HG03457 (cell line): Measurements from ENCODE around the gene OR6Q1.
"Not testable (repeated sequence)": the region's sequence is repeated elsewhere in the genome, so short reads cannot be mapped to it uniquely, and the experiment has no call there.

ENCODE experiments used
- ATAC-seq: cut with Tn5 transposase; IDR thresholded peaks from one replicate; pipeline ENCODE4 v1.9.1; 2021; ENCODE audit warnings: moderate number of reproducible peaks; ENCODE audit not compliant: unreplicated experiment

The OR6Q1 gene, protein sequence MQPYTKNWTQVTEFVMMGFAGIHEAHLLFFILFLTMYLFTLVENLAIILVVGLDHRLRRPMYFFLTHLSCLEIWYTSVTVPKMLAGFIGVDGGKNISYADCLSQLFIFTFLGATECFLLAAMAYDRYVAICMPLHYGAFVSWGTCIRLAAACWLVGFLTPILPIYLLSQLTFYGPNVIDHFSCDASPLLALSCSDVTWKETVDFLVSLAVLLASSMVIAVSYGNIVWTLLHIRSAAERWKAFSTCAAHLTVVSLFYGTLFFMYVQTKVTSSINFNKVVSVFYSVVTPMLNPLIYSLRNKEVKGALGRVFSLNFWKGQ

DNA sequence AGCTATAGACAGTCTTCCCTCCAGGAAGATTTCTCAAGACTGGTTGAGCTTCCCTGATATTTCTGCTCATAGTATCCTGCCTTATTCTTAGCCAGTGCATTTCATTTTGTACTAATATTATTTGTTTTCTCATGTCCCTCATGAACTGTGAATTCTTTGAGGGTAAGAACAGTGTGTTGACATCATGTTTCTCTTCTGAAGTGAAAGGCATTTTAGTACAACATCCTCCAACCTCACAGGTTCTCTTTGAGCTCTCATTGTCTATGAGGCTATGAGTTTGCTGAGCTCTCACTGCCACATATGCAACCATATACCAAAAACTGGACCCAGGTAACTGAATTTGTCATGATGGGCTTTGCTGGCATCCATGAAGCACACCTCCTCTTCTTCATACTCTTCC lies at the start of gene OR6Q1:
OR6Q1 (plus strand) TSS at position 301 of the 400 bp plus-strand sequence; CDS start at position 301, 0 bp downstream.
- no peak for ATAC-seq

DNA sequence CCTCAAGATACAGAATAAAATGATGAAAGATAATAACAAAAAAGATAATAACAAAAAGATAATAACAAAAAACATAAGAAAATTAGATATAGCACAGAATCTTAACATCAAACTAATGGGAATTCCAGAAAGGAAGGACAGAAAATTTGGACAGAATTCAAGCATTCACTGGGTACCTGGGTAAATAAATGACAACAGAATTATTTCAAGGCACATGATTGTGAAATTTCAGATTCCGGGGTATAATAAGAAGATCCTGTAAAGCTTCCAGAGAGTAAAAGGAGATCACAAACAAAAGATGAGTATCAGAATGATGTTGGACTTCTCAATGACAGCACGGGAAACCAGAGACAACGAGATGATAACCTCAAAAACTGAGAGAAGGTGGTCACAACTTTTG lies 49.2 kb upstream of the OR6Q1 start:
- no peak for ATAC-seq

DNA sequence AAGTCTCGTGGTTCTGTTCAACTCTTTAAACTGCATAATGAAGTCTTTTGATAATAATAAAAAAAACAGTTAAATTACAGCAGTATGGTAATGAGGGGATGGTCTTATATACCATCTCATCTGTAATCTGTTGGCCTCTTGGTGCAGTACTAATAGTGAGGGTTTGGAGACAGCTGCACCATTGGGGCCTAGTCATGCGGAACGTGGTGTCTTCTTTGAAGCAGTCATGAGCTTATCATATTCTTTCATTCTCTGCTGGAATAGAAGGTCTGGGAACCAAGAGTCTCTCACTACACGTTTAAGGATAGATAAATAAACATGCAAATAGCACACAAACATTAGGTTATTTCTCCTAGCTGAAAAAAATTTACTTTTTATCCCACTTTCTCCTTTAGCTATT lies 48.0 kb upstream of the OR6Q1 start:
- no peak for ATAC-seq

DNA sequence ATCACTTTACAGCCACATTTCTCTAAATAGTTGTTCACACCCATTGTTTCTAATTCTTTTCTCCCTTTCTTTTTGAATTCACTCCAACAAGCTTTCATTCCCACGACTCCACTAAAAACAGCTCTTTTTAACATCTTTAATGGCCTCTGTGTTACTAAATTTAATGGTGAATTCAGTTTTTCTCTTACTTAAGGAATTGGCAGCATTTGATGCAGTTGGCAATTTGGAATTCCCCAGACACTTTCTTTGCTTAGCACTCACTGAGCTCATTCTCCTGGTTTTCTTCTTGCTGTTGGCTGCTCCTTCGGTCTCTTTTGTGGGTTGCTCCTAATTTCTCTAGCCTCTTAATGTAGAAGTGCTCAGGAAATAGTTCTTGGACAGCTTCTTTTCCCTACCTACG lies 47.6 kb upstream of the OR6Q1 start:
- no peak for ATAC-seq

DNA sequence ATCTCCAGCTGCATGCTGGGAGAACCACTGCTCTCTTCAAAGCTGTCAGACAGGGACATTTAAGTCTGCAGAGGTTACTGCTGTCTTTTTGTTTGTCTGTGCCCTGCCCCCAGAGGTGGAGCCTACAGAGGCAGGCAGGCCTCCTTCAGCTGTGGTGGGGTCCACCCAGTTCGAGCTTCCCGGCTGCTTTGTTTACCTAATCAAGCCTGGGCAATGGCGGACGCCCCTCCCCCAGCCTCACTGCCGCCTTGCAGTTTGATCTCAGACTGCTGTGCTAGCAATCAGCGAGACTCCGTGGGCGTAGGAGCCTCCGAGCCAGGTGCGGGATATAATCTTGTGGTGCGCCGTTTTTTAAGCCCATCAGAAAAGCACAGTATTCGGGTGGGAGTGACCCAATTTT lies 31.2 kb upstream of the OR6Q1 start:
- ATAC-seq: not testable (repeated sequence)

DNA sequence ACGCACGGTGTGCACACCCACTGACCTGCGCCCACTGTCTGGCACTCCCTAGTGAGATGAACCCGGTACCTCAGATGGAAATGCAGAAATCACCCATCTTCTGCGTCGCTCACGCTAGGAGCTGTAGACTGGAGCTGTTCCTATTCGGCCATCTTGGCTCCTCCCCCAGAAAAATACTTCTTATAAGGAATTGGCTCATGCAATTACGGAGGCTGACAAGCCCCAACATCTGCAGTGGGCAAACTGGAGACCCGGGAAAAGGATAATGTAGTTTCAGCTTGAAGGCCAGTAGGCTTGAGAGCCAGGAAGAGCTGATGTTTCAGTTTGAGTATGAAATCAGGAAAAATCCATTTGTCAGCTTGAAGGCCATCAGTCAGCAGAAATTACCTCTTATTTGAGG lies 30.7 kb upstream of the OR6Q1 start:
- not testable (repeated sequence) for ATAC-seq

DNA sequence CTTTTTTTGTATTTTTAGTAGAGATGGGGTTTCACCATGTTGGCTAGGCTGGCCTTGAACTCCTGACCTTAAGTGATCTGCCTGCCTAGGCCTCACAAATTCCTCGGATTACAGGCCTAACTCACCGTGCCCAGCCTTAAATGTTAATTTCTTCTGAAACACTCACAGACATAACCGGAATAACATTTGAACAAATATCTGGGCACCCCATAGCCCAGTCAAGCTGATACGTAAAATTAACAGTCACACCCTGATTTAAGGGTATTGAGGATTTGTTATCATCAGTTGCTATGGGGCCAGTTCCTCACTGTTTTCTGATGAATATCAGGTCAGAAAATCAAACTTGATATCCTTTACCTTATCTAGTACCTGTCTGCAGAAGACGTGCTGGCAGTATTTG lies 30.1 kb upstream of the OR6Q1 start:
- no peak for ATAC-seq

DNA sequence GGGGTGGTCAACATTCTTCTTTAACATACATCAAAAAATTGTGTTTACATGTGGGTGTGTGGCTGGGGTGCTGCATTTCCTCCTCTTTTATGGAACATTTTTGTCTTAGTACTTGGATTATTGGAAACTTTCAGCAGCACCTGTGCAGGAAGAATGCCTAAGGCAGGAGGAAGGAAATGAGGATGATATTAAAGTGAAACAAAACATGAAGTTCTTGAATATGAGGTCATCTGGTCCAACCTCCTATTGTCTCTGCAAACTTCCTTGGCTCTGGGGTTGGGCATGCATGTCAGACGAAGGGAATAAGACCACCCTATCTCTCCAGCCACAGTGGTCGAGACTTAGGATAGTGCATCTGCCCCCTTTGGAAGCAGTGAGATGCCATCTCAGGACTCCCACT lies 27.7 kb upstream of the OR6Q1 start:
- ATAC-seq: no peak

DNA sequence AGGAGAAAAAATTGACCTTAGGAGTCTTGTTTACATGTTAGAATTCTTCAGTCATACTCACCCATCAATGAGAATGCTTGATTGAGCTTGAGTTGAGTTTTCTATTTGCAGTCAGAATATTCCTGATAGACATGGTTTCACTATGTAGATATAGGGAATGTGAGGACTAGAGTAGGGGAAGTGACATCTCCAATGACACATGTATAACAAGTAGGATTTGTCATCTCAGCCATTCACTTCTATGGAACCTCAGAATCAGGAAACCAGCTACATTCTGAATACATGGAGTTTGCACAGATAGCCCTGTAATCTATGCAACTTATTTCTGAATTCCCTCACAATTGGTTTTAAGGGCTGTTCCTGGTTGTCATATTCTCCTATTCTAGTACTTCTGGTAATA lies 27.2 kb upstream of the OR6Q1 start:
- no peak for ATAC-seq

DNA sequence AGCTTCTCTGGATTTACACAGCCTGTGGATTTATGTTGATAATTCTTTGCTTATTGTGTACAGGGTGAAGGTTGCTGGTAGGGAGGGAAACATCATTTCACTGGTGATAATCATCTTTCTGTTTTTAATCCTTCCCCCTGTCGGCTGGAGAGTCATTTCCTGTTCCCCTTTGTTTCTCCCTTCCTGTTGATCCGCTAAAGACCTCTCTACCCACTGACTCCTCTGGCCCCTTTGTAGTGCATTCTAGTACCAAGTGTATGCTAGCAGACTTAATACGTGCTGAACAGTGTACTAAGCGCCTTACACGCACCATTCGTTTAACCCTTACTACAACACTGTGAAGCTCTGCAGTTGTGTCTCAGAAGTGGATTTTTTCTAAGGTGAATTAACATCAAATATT lies 26.1 kb upstream of the OR6Q1 start:
- no peak for ATAC-seq

DNA sequence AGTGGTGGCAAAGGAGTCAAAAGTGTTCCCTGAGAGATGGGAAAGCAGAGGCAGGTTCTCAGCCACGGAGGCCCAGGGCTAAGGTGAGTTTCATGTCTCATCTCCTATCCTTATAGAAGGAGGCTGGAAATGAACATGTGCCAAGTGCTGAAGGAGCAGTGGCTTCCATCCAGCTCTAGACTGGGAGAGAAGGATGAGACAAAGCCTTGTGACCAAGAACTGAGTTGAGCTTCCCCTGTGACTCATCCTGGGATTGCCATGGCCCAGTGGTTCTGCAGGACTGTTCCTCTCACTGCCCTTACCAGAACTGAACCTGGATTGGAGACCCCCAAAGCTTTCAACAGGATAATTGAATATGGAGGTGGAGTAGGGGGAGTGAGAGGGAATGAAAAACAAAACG lies 23.8 kb upstream of the OR6Q1 start:
- no peak for ATAC-seq

DNA sequence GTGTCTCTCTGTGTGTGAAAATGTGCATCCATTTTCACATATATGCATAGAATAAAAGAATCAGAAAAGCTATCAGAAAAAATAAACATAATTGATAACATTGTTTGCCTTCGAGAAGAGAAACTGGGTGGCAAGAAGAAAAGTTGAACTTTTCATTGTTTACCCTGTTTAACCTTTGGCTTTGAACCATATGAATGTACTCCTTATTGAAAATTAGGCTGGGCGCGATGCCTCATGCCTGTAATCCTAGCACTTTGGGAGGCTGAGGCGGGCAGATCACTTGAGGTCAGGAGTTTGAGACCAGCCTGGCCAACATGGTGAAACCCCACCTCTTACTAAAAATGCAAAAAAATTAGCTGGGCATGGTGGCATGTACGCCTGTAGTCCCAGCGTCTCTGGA lies 19.0 kb upstream of the OR6Q1 start:
- ATAC-seq: no peak

DNA sequence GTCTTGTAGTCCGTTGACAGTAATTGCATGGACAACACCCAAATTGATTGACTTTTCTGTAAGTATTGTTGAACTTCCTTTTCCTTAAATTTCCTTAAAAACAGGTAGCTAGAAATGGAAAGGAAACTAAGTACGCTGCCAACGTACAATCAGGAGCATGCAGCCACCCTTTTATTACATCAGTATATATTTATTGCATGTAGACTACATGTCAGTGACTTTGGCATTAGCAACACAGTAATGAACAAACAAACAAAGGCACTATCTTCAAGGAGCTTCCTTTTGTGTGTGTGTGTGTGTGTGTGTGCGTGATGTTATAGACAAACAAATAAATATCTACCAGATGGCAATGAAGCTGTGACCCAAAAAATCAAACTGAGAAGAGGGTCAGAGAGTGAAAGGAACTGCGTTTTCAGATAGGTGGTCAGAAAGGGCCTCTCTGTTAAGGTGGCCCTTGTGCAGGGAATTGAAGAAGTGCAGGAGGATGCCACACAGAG lies 7.3 kb upstream of the OR6Q1 start, which contains the start of gene OR9Q1:
OR9Q1 (plus strand) TSS at position 447 of the 497 bp plus-strand sequence. CDS start 155,564 bp downstream, outside the sequence.
- no peak for ATAC-seq

DNA sequence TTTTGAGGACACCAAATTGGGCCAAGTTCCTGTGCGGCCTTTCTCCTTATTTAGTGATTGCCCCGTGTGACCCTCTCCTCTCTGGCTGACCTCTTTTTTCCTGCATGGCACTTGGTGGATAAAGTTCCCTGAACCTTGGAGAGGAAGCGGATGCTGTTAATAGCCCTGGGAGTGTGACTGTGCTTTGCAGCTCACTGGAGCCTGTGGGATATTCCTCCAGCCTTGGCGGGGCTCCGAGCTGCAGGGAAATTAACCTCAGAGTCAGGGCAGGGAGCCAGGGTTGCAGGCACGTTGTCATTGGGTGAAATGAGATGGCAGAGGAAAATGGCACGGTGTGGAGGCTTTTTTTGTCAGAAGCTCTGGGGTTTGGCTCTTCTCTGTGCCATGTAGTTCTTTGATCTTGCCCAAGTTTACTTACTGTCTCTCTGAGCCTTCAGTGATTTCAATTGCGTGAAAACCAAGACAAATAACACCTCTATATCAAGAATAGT lies 6.1 kb upstream of the OR6Q1 start:
- no peak for ATAC-seq

DNA sequence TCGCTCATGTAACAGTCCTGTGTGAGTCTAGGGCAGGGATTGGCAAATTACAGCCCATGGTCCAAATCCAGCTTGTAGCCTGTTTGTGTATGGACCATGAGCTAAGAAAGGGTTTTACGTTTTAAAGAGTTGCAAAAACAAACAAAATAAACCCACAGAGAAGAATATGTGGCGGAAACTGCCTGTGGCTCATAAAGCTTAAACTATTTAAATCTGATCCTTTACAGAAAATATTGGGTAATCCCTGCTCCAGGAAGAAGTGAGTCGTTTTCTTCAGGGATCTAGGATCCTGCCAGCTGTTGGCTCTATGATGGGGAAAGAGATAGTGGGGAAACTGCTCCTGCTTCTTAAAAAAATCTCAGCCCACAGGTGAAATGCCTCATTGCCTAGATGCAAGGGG lies 3.4 kb upstream of the OR6Q1 start:
- ATAC-seq: no peak

DNA sequence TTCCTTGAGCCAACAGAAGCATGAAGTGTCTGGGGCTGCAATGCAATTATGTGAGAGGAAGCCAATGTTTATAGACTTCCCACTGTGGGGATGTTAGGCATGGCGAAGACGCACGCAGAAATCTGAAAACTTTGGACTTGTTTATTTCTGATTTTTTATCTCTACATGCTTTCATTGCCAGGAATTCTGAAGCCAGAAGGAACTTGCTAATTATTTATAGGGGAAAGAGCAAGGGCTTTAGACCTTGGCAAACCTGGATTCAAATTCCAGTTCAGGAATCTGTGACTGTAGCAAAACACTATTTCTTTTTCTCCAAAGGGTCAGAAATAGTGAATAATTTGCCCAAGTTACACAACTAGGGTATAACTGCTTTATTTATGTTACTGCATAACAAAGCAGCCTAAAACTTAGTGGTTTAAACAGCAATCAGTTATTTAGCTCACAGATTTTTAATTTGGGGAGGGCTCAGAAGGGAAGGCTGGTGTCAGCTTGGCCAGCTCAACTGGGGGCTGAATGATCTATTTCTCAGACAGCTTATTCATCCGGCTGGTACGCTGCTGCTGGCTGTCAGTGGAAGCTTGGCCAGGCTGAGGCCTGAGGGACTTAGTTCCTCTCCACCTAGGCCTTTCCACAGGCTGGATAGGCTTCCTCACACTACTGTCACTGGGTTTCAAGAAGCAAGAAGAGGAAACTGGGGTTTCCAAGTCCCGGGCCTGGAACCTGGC lies 1.9 kb upstream of the OR6Q1 start:
- no peak for ATAC-seq

DNA sequence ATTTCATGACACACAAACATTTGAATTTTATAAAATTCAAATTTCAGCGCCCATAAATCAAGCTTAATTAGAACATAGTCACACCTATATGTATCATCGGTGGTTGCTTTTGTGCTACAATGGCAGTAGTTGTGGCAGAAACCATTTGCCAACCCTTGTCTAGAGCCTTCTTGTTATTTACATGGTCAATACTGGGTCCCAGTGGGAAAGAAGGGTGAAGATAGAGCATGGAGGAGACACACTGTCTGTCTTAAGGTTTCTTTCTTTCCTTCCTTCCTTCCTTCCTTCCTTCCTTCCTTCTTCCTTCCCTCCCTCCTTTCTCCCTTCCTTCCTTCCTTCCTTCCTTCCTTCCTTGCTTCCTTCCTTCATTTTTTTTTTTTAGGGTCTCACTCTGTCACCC lies 3.7 kb downstream of the OR6Q1 start:
- ATAC-seq: no peak

DNA sequence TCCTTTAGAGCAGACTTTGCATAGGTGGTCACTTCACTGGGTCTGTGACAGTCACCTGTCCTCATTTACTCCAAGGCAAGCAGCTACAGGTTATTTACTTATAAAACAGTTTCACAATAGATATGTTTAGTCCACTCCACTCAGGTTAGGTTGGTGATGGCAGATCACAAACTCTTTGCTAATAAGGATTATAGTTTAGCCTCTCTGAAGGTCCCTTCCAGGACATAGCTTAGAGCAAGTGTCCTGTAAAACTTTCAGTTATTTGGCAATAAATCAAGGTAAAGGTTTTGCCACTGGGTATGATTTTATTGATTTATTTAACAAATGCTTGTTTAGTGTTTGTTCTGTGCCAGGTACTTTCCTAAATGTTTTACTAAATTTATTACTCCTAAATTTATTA lies 8.8 kb downstream of the OR6Q1 start:
- no peak for ATAC-seq

DNA sequence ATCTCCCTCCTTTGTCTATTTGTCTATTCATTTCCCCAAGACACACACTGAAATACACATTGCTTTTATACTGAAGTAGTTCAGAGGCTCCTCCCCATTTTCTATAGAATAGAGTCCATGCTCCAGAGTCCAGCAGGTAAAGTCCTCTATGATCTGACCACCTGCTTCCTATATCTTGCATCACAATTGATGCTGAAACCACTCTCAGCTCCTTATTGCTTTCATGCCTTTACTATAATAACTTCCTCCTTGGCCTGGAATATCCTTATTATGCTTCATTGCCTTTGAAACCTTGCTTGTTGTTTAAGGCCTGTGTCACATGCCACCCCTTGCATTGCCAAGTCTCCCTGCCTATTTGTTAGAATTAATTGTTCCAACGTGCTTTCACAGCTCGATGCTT lies 12.6 kb downstream of the OR6Q1 start:
- ATAC-seq: no peak

DNA sequence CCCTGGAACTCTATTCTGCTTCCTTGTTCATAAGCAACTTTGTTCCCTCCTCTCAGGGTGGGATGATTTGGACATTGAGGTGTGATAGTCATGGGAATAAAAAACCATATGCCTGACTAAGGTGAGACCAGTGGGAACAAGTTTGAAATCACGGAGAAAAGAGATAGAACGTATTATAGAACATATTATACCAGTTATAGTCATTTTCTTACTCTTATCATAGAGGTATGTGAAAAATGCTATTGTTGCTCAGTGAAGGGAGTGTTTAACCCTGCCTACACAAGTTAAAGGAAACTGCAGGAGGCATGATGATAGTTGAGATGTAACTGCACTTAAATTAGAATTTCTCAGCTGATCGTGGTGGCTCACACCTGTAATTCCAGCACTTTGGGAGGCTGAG lies 15.5 kb downstream of the OR6Q1 start:
- no peak for ATAC-seq

DNA sequence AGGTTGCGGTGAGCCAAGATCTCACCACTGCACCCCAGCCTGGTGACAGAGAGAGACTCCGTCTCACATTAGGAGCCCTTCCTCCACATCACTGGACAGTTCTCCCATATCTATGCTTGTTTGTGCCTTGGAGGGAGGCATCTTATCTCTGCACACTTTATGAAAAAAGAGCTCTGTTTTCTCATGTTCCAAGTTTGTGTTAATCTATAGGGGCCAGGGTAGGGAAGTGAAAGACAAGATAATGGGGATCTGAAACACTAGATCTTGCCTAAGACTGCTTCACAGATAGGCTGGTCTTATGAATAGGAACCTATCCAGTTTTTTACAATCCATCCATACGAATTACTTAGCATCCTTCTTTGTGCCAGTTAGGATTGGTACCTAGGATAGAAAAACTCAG lies 17.1 kb downstream of the OR6Q1 start:
- no peak for ATAC-seq

DNA sequence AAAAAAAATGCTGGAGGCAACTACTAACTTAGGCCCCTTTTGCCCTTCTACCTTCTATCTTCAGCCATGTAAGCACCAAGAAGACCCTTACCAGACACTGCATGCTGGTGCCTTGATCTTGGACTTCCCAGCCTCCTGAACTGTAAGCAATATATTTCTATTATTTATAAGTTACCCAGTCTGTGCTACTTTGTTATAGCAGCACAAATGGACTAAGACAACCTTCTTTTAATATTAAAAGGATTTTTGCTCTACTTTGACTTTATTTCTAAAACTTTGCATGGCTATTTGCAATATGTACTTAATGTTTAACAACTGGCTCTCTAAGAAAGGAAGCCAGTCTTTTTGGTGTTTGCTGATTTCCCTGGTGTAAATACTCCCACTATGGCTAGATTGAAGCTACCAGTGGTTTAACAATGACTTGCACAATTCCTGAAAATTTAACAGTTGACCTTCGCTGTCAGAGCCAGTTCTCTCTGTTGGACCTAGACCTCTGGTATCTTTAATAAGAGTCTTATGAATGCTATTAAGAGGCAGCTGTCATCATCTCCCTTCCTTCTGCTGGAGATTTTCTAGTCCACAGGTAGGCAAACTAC lies 25.2 kb downstream of the OR6Q1 start:
- no peak for ATAC-seq
